Endothelial cell of umbilical vein (primary cell): ENCODE data around the gene NOXA1. TPM values are rescaled to one million over a fixed set of nuclear protein-coding genes. Genes with fewer than 3 reads are reported as not detected.

ENCODE experiments used
- BruUV-seq: library from RNA; stranded (reverse); fragments of 400-500 nt; replicated peaks from 2 replicates; lab custom pipeline; 2021; lab: Mats Ljungman, UMichigan
- CTCF ChIA-PET: fragments of 300-600, 350-600 bp; sonication (Branson Sonifier 250); formaldehyde crosslinking; loops from one replicate; lab custom pipeline; 2021; ENCODE audit warnings: antibody characterized with exemption, inconsistent platforms; lab: Charles Lee
- POLR2A ChIA-PET: fragments of 300-600, 350-600 bp; sonication (Branson Sonifier 250); formaldehyde crosslinking; loops from one replicate; lab custom pipeline; 2021; ENCODE audit warnings: antibody characterized with exemption, inconsistent platforms; lab: Charles Lee
- DNase-seq: peaks from one replicate; pipeline ENCODE4 v3.0.0-alpha.2; 2011; ENCODE audit warnings: low read depth, low spot score
- FAIRE-seq: peaks from 2 replicates; lab custom pipeline; 2011; peaks lifted over from hg19 to GRCh38; lab: Jason Lieb, UNC
- H2AFZ ChIP-seq: 2 replicates; pipeline ENCODE4 v1.6.0; 2012; ENCODE audit warnings: low read depth, low read length, control low read depth, inconsistent platforms
- H3K27ac ChIP-seq: 2 replicates; pipeline ENCODE4 v1.5.1; 2011; ENCODE audit warnings: low read depth, mild to moderate bottlenecking, control low read depth, low read length, moderate library complexity; ENCODE audit not compliant: insufficient read depth
- H3K27me3 ChIP-seq, 2 experiments: 2 replicates each; pipeline versions ENCODE4 v1.6.0 to v1.6.1; 2011; ENCODE audit warnings: low read length in 2 of 2, mixed read lengths in 1 of 2; ENCODE audit not compliant: control insufficient read depth in 2 of 2, insufficient read depth in 2 of 2
- H3K36me3 ChIP-seq, 2 experiments: 2 replicates in 1 of 2; 3 replicates in 1 of 2; pipeline ENCODE4 v1.5.1; 2011; ENCODE audit warnings: low read length in 2 of 2, mild to moderate bottlenecking in 1 of 2, moderate library complexity in 1 of 2; ENCODE audit not compliant: control insufficient read depth in 2 of 2, insufficient read depth in 2 of 2; ENCODE audit errors: extremely low read depth in 1 of 2
- H3K4me1 ChIP-seq: 3 replicates; pipeline ENCODE4 v1.5.1; 2011; ENCODE audit warnings: mild to moderate bottlenecking, low read length; ENCODE audit not compliant: control insufficient read depth, insufficient read depth; ENCODE audit errors: extremely low read depth
- H3K4me2 ChIP-seq: 2 replicates; pipeline ENCODE4 v1.6.1; 2011; ENCODE audit warnings: low read length, control low read depth, mixed read lengths; ENCODE audit not compliant: insufficient read depth
- H3K4me3 ChIP-seq, 3 experiments: fragments of 200-600 bp in 1 of 3; sonication (generic), shearing (Covaris generic) in 1 of 3; replicated peaks in 1 of 3; 2 replicates each; pipeline ENCODE4 v1.5.1; 2011 to 2016; ENCODE audit warnings: control low read depth in 3 of 3, low read length in 3 of 3, mild to moderate bottlenecking in 2 of 3, inconsistent platforms in 1 of 3, low read depth in 1 of 3, moderate library complexity in 1 of 3; ENCODE audit not compliant: insufficient read depth in 1 of 3
- H3K79me2 ChIP-seq: 2 replicates; pipeline ENCODE4 v1.6.0; 2012; ENCODE audit warnings: low read length, inconsistent platforms; ENCODE audit not compliant: control insufficient read depth, insufficient read depth
- H3K9ac ChIP-seq: replicated peaks from 2 replicates; pipeline ENCODE3; 2011; ENCODE audit warnings: low read length, control low read depth; ENCODE audit not compliant: insufficient read depth; ENCODE audit errors: extremely low read depth
- H3K9me1 ChIP-seq: replicated peaks from 3 replicates; pipeline ENCODE4 v1.6.0; 2011; ENCODE audit warnings: mild to moderate bottlenecking, low read length; ENCODE audit not compliant: control insufficient read depth, insufficient read depth; ENCODE audit errors: extremely low read depth
- H3K9me3 ChIP-seq: replicated peaks from 2 replicates; pipeline ENCODE4 v1.5.1; 2012; ENCODE audit warnings: low read length, inconsistent platforms; ENCODE audit not compliant: control insufficient read depth, insufficient read depth
- H4K20me1 ChIP-seq: replicated peaks from 2 replicates; pipeline ENCODE3; 2011; ENCODE audit warnings: mild to moderate bottlenecking, low read length; ENCODE audit not compliant: control insufficient read depth, insufficient read depth; ENCODE audit errors: extremely low read depth
- FOS ChIP-seq: IDR thresholded peaks from 2 replicates; pipeline ENCODE4 v1.6.1; 2011; ENCODE audit warnings: mild to moderate bottlenecking, low read length, moderate library complexity, borderline replicate concordance; ENCODE audit not compliant: insufficient read depth
- GATA2 ChIP-seq: IDR thresholded peaks from 2 replicates; pipeline ENCODE4 v1.7.0; 2011; ENCODE audit warnings: low read depth, mild to moderate bottlenecking, moderate library complexity, mixed read lengths, low read length; ENCODE audit not compliant: insufficient read length, insufficient read depth
- JUN ChIP-seq: IDR thresholded peaks from 2 replicates; pipeline ENCODE4 v1.6.1; 2011; ENCODE audit warnings: borderline replicate concordance, low read depth; ENCODE audit not compliant: insufficient read length, insufficient read depth
- MYC ChIP-seq: IDR thresholded peaks from one replicate; pipeline ENCODE4 v1.6.1; 2011; ENCODE audit warnings: mild to moderate bottlenecking, low read depth, low read length
- POLR2A ChIP-seq: IDR thresholded peaks from 2 replicates; pipeline ENCODE4 v1.6.1; 2012; ENCODE audit warnings: low read depth, mild to moderate bottlenecking, control low read depth, low read length
- dilution Hi-C: fragments of 300-500 bp; cut with MboI; formaldehyde crosslinking; loops from one replicate; pipeline ENCODE4 v1.15.0; 2019; ENCODE audit warnings: low sequenced_read_pairs; ENCODE audit not compliant: extremely low pct_ligation_motif_present
- intact Hi-C: fragments of 100-400 bp; cut with micrococcal nuclease; formaldehyde crosslinking; loops from one replicate; pipeline ENCODE4 v1.10.0; 2022
- polyA plus RNA-seq, 4 experiments: library from polyadenylated mRNA; depleted of rRNA in 3 of 4; stranded (reverse) in 3 of 4; unstranded in 1 of 4; fragments of >200 nt; gene quantifications; 2 replicates each; pipeline versions ENCODE4 v1.2.1 to v1.2.3, GENCODE V29; 2011 to 2012; ENCODE audit warnings: missing spikeins in 1 of 4
- total RNA-seq: library from RNA; stranded (reverse); gene quantifications from 2 replicates; pipeline ENCODE4 v1.2.3, GENCODE V29; 2021
- TF ChIP-seq, protein P1 (sequence below), 2 donors: IDR thresholded peaks; 1 replicate in 1 of 2; 2 replicates in 1 of 2; pipeline ENCODE4 v1.5.1; 2011; ENCODE audit warnings: low read length in 2 of 2, mild to moderate bottlenecking in 2 of 2, moderate library complexity in 2 of 2, control low read depth in 1 of 2, inconsistent platforms in 1 of 2, low read depth in 1 of 2; ENCODE audit not compliant: insufficient read depth in 1 of 2; ENCODE audit errors: extremely low read depth in 1 of 2

NOXA1 gene
- total and polyA plus RNA-seq, 2 donors (not counting 3 experiments of a cell fraction or from before 2014, with no cell fraction given): 0.40 to 0.91 TPM

DNA sequence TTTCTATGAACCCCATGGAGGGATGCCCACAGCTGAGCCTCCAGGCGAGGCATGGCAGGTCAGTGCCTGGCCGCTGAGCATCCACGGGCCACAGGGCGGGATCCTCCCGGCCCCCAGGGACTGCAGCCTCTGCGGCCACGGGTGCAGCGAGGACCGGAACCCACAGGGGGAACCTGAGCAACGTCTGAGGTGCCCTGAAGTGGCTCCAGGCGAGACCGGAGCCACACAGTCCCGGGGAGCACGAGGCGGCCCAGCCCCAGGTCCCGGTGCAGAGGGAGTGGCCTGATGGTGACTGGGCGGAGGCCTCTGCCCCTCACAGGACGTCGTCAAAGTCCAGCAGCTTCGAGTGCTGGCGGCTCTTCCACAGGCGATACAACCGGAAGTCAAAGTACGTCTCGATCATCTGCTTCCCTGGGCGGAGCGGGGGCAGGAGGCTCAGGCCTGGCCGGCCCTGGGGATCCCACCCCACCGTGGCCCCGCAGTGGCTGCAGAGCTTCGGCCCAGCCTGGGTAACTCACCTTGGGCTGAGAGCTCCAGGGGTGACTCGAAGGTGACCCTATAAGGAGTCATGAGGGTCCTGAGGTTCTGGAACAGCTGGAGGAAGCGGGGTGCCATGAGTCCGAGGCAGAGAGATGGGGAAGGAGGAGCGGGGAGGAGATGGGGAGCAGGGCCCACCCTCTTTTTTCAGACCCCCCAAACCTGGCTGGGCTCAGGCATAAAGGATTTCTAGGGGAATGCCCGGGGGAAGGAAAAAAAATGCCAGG lies 26.1 kb downstream of the NOXA1 start:
- ChIA-PET CTCF (interaction anchor here (1.4 kb wide), 1 partner anchor 26 kb away, joined by 3 read pairs; the partner anchor contains the start of gene EXD3), POLR2A (no interaction called here)
- H3K4me3 ChIP-seq: no peak overlapping the region
- no peak overlapping the region for H3K9ac ChIP-seq
- TSS peak; percentile 38 for BruUV-seq
- FAIRE-seq: no peak
- TF ChIP-seq JUN: no peak
- no peak for TF ChIP-seq MYC
- TF ChIP-seq, protein P1, sequence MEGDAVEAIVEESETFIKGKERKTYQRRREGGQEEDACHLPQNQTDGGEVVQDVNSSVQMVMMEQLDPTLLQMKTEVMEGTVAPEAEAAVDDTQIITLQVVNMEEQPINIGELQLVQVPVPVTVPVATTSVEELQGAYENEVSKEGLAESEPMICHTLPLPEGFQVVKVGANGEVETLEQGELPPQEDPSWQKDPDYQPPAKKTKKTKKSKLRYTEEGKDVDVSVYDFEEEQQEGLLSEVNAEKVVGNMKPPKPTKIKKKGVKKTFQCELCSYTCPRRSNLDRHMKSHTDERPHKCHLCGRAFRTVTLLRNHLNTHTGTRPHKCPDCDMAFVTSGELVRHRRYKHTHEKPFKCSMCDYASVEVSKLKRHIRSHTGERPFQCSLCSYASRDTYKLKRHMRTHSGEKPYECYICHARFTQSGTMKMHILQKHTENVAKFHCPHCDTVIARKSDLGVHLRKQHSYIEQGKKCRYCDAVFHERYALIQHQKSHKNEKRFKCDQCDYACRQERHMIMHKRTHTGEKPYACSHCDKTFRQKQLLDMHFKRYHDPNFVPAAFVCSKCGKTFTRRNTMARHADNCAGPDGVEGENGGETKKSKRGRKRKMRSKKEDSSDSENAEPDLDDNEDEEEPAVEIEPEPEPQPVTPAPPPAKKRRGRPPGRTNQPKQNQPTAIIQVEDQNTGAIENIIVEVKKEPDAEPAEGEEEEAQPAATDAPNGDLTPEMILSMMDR (IDR thresholded peaks at IDR 0.05; ENCODE audit: extremely low read depth in 1 of 2, insufficient read depth in 1 of 2, low read depth in 1 of 2, low read length in 2 of 2): no peak
- no peak for TF ChIP-seq POLR2A
- TF ChIP-seq GATA2: no peak
- TF ChIP-seq FOS: no peak
- H2AFZ ChIP-seq: no peak overlapping the region
- H3K9me1 ChIP-seq: no peaks in the 10 kb centered on the region
- no peaks in the 10 kb centered on the region for H3K79me2 ChIP-seq
- peaks cover 2% of the 10 kb centered on the region for H3K4me1 ChIP-seq
- DNase-seq: no peak
- no peaks in the 10 kb centered on the region for H3K27me3 ChIP-seq
- dilution Hi-C loops: no loop called here
- H3K9me3 ChIP-seq: no peaks in the 10 kb centered on the region
- peaks cover 7 to 14% of the 10 kb centered on the region in 2 experiments for H3K36me3 ChIP-seq
- intact Hi-C loops: no loop called here
- H4K20me1 ChIP-seq: no peaks in the 10 kb centered on the region
- H3K4me2 ChIP-seq: no peak overlapping the region
- H3K27ac ChIP-seq: no peak overlapping the region
